NB4 (cell line): ENCODE measurements around the gene KIF3B.
"Not testable (repeated sequence)": the region's sequence is repeated elsewhere in the genome, so short reads cannot be mapped to it uniquely, and the experiment has no call there.

Experiments
- MYC ChIP-seq: IDR thresholded peaks from 2 replicates; pipeline ENCODE4 v1.6.1; 2011; ENCODE audit warnings: low read depth, low read length
- POLR2A ChIP-seq: IDR thresholded peaks from 2 replicates; pipeline ENCODE4 v1.6.1; 2011; ENCODE audit warnings: mild to moderate bottlenecking; ENCODE audit not compliant: insufficient read length; ENCODE audit errors: extremely low read depth
- TF ChIP-seq, protein P1 (sequence below): IDR thresholded peaks from one replicate; pipeline ENCODE4 v1.5.1; 2012; ENCODE audit warnings: low read depth, low read length

DNA sequence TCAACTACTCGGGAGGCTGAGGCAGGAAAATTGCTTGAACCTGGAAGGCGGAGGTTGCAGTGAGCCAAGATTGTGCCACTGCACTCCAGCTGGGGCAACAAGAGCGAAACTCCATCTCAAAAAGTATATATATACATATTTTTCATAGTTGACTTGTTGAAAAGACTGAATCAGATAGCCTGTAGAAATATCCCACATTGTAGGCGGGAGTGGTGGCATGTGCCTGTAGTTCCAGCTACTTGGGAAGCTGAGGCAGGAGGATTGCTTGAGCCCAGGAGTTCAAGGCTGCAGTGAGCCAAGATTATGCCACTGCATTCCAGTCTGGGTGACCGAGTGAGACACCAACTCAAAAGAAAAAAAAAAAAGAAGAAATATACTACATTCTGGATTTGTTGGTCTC is 46.3 kb downstream of the KIF3B start:
- not testable (repeated sequence) for TF ChIP-seq POLR2A, MYC
- TF ChIP-seq, protein P1, sequence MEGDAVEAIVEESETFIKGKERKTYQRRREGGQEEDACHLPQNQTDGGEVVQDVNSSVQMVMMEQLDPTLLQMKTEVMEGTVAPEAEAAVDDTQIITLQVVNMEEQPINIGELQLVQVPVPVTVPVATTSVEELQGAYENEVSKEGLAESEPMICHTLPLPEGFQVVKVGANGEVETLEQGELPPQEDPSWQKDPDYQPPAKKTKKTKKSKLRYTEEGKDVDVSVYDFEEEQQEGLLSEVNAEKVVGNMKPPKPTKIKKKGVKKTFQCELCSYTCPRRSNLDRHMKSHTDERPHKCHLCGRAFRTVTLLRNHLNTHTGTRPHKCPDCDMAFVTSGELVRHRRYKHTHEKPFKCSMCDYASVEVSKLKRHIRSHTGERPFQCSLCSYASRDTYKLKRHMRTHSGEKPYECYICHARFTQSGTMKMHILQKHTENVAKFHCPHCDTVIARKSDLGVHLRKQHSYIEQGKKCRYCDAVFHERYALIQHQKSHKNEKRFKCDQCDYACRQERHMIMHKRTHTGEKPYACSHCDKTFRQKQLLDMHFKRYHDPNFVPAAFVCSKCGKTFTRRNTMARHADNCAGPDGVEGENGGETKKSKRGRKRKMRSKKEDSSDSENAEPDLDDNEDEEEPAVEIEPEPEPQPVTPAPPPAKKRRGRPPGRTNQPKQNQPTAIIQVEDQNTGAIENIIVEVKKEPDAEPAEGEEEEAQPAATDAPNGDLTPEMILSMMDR = not testable (repeated sequence)
